SK-N-MC (cell line): ENCODE measurements around the gene CHD2.
A peak's percentile ranks its signal among the peaks of the same experiment; 100 is the strongest.
"Not testable (repeated sequence)": the region's sequence is repeated elsewhere in the genome, so short reads cannot be mapped to it uniquely, and the experiment has no call there.

Experiments
- DNase-seq: peaks from one replicate; pipeline ENCODE4 v3.0.0-alpha.2; 2011; ENCODE audit warnings: low read depth, low spot score
- H3K27ac ChIP-seq: fragments of 200-600 bp; sonication (generic); 2 replicates; pipeline ENCODE4 v1.5.1; 2016; ENCODE audit warnings: mixed run types
- H3K36me3 ChIP-seq: fragments of 200-600 bp; sonication (generic); 2 replicates; pipeline ENCODE4 v1.6.1; 2017; ENCODE audit warnings: antibody characterized with exemption, low read length, mixed read lengths; ENCODE audit not compliant: insufficient read depth
- H3K4me3 ChIP-seq: fragments of 200-600 bp; sonication (generic); 2 replicates; pipeline ENCODE4 v1.5.1; 2016
- H3K9ac ChIP-seq: fragments of 200-600 bp; sonication (generic); 2 replicates; pipeline ENCODE4 v1.8.0; 2017; ENCODE audit warnings: mixed run types, mixed read lengths; ENCODE audit not compliant: insufficient read length
- H3K9me3 ChIP-seq: fragments of 200-600 bp; sonication (generic); 2 replicates; pipeline ENCODE4 v1.6.1; 2017; ENCODE audit warnings: low read depth, mild to moderate bottlenecking, antibody characterized with exemption, low read length, moderate library complexity, mixed read lengths
- EZH2 ChIP-seq: fragments of 200-600 bp; sonication (generic); IDR thresholded peaks from one replicate; pipeline ENCODE4 v1.6.1; 2017; ENCODE audit warnings: antibody characterized with exemption
- FOXP2 ChIP-seq: optimal IDR thresholded peaks from 2 replicates; pipeline ENCODE3; 2011; ENCODE audit warnings: mild to moderate bottlenecking, moderate library complexity; ENCODE audit not compliant: insufficient read depth; ENCODE audit errors: extremely low read length, control extremely low read depth
- POLR2AphosphoS5 ChIP-seq: IDR thresholded peaks from 2 replicates; pipeline ENCODE4 v1.6.1; 2012; ENCODE audit warnings: mild to moderate bottlenecking, low read depth, low read length, borderline replicate concordance

CHD2 gene

GRCh38 chr15:93027413-93027812, 127.3 kb downstream of the CHD2 start:
- no peak for TF ChIP-seq EZH2
- no peak for TF ChIP-seq FOXP2
- TF ChIP-seq POLR2AphosphoS5, result no peak
- Histone ChIP-seq H3K4me3 (no peak overlapping the region), H3K9me3 (no peaks in the 10 kb centered on the region), H3K9ac (peak overlapping the region; percentile 3), H3K36me3 (peaks cover 44% of the 10 kb centered on the region), H3K27ac (peak overlapping the region; percentile 88)
- no peak for DNase-seq

- Histone ChIP-seq H3K36me3 (peaks cover 38% of the 10 kb centered on the region), H3K9me3 (no peaks in the 10 kb centered on the region), H3K27ac (peak overlapping the region; percentile 88), H3K4me3 (no peak overlapping the region), H3K9ac (no peak overlapping the region)
- DNase-seq, result no peak
- TF ChIP-seq POLR2AphosphoS5 (no peak), FOXP2 (no peak), EZH2 (no peak)
Measured at GRCh38 chr15:93028111-93028631, 128.0 kb downstream of the CHD2 start.

GRCh38 chr15:93028632-93029213, 128.6 kb downstream of the CHD2 start:
- TF ChIP-seq POLR2AphosphoS5 (peak; percentile 21; the same call in 1 of the 2 replicates), FOXP2 (no peak)
- peaks cover 32% of the 10 kb centered on the region for H3K36me3 ChIP-seq
- no peak for DNase-seq
- peak overlapping the region; percentile 88 for H3K27ac ChIP-seq
- no peak overlapping the region for H3K9ac ChIP-seq
- no peak overlapping the region for H3K4me3 ChIP-seq
- no peaks in the 10 kb centered on the region for H3K9me3 ChIP-seq

- TF ChIP-seq EZH2 (no peak), POLR2AphosphoS5 (peak; percentile 12; the same call in 1 of the 2 replicates)
- peak overlapping the region; percentile 88 for H3K27ac ChIP-seq
- H3K9ac ChIP-seq, result no peak overlapping the region
- no peak overlapping the region for H3K4me3 ChIP-seq
- DNase-seq, result no peak
- H3K36me3 ChIP-seq, result peaks cover 26% of the 10 kb centered on the region
- no peaks in the 10 kb centered on the region for H3K9me3 ChIP-seq
Measured at GRCh38 chr15:93029214-93029835, 129.2 kb downstream of the CHD2 start.

- DNase-seq, result no peak
- H3K36me3 ChIP-seq, result peaks cover 20% of the 10 kb centered on the region
- no peak overlapping the region for H3K9ac ChIP-seq
- H3K4me3 ChIP-seq, result no peak overlapping the region
- 0 out of 2 replicates have a peak overlapping the region, but pooled peaks have one; percentile 9 for H3K27ac ChIP-seq
- H3K9me3 ChIP-seq, result no peaks in the 10 kb centered on the region
- TF ChIP-seq FOXP2, result no peak
- TF ChIP-seq EZH2, result no peak
- TF ChIP-seq POLR2AphosphoS5, result no peak
Measured at GRCh38 chr15:93029836-93030429, 129.8 kb downstream of the CHD2 start.

GRCh38 chr15:93030430-93031102, 130.4 kb downstream of the CHD2 start:
- DNase-seq, result peak; percentile 24
- no peak for TF ChIP-seq EZH2
- no peak for TF ChIP-seq POLR2AphosphoS5
- TF ChIP-seq FOXP2, result no peak
- H3K27ac ChIP-seq, result no peak overlapping the region
- no peak overlapping the region for H3K9ac ChIP-seq
- no peaks in the 10 kb centered on the region for H3K9me3 ChIP-seq
- H3K4me3 ChIP-seq, result no peak overlapping the region
- H3K36me3 ChIP-seq, result peaks cover 14% of the 10 kb centered on the region

- Histone ChIP-seq H3K4me3 (no peak overlapping the region), H3K36me3 (peaks cover 8% of the 10 kb centered on the region), H3K9ac (no peak overlapping the region), H3K27ac (no peak overlapping the region), H3K9me3 (no peaks in the 10 kb centered on the region)
- TF ChIP-seq POLR2AphosphoS5 (no peak), EZH2 (no peak), FOXP2 (no peak)
- no peak for DNase-seq
Measured at GRCh38 chr15:93031103-93031464, 131.0 kb downstream of the CHD2 start.

GRCh38 chr15:93031557-93032384, 131.6 kb downstream of the CHD2 start:
- H3K9me3 ChIP-seq, DNase-seq, H3K36me3 ChIP-seq, H3K27ac ChIP-seq, H3K4me3 ChIP-seq, H3K9ac ChIP-seq: not testable (repeated sequence)

GRCh38 chr15:93032515-93033206, 132.5 kb downstream of the CHD2 start:
- not testable (repeated sequence) for H3K4me3 ChIP-seq, H3K27ac ChIP-seq, H3K9me3 ChIP-seq, DNase-seq, H3K36me3 ChIP-seq, H3K9ac ChIP-seq
